ENCODE data around the gene SHE.

DNA sequence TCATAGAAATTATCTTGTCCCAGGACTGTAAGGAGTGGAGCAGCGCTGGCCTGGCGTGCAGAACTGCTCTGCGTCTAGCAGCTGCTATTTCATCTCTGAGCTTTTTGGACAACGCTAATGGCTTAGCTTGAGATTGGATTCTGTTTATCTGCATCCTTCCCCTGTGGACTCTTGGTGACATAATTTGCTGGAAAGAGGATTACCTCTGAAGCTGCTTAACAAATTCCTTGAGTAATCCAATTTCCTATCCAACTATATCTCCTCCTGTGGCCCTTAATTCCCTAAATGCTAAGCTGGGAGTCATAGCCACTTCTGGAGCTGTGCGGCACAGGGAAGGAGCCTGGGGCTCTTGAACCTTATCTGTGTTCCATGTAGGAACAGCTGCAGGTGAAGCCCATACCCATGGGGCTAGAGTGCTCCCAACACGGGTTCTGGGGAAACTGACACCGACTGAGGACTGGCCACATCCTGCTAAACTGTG, 53.8 kb downstream of the SHE start:
- TF ChIP-seq, protein P1, sequence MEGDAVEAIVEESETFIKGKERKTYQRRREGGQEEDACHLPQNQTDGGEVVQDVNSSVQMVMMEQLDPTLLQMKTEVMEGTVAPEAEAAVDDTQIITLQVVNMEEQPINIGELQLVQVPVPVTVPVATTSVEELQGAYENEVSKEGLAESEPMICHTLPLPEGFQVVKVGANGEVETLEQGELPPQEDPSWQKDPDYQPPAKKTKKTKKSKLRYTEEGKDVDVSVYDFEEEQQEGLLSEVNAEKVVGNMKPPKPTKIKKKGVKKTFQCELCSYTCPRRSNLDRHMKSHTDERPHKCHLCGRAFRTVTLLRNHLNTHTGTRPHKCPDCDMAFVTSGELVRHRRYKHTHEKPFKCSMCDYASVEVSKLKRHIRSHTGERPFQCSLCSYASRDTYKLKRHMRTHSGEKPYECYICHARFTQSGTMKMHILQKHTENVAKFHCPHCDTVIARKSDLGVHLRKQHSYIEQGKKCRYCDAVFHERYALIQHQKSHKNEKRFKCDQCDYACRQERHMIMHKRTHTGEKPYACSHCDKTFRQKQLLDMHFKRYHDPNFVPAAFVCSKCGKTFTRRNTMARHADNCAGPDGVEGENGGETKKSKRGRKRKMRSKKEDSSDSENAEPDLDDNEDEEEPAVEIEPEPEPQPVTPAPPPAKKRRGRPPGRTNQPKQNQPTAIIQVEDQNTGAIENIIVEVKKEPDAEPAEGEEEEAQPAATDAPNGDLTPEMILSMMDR (conservative IDR thresholded peaks at IDR 0.05; ENCODE audit: low read length) = no peak
- TF ChIP-seq EZH2phosphoT487 (IDR thresholded peaks at IDR 0.05; ENCODE audit: borderline replicate concordance, low read depth, low read length) = no peak

Data from OCI-LY7 (cell line).